Measurements from ENCODE around the gene EEIG2. TPM values are rescaled to one million over a fixed set of nuclear protein-coding genes. Genes with fewer than 3 reads are reported as not detected.
A peak's percentile ranks its signal among the peaks of the same experiment; 100 is the strongest.

Gene EEIG2
- total RNA-seq, 1 donor from 2014 or later: 20.0 TPM

- no peaks in the 10 kb centered on the region for H3K9me3 ChIP-seq
- H3K27me3 ChIP-seq (ENCODE audit: low read depth): no peaks in the 10 kb centered on the region
- no peak overlapping the region for H3K4me3 ChIP-seq
- no peak overlapping the region for H3K27ac ChIP-seq
- intact Hi-C loops (cut with DNase I): no loop called here
- H3K36me3 ChIP-seq: no peaks in the 10 kb centered on the region
- ATAC-seq: no peak
- no peak for DNase-seq
- TF ChIP-seq, protein P1, sequence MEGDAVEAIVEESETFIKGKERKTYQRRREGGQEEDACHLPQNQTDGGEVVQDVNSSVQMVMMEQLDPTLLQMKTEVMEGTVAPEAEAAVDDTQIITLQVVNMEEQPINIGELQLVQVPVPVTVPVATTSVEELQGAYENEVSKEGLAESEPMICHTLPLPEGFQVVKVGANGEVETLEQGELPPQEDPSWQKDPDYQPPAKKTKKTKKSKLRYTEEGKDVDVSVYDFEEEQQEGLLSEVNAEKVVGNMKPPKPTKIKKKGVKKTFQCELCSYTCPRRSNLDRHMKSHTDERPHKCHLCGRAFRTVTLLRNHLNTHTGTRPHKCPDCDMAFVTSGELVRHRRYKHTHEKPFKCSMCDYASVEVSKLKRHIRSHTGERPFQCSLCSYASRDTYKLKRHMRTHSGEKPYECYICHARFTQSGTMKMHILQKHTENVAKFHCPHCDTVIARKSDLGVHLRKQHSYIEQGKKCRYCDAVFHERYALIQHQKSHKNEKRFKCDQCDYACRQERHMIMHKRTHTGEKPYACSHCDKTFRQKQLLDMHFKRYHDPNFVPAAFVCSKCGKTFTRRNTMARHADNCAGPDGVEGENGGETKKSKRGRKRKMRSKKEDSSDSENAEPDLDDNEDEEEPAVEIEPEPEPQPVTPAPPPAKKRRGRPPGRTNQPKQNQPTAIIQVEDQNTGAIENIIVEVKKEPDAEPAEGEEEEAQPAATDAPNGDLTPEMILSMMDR (IDR thresholded peaks at IDR 0.05): no peak
- H3K4me1 ChIP-seq: peaks cover 9% of the 10 kb centered on the region
These were observed 13.3 kb downstream of the EEIG2 start for GRCh38 chr1:108573183-108573582.

- H3K4me3 ChIP-seq: no peak overlapping the region
- TF ChIP-seq, protein P1 (IDR thresholded peaks at IDR 0.05): no peak
- H3K27me3 ChIP-seq (ENCODE audit: low read depth): no peaks in the 10 kb centered on the region
- no peak overlapping the region for H3K27ac ChIP-seq
- peaks cover 9% of the 10 kb centered on the region for H3K4me1 ChIP-seq
- ATAC-seq: no peak
- intact Hi-C loops (cut with DNase I): no loop called here
- H3K9me3 ChIP-seq: no peaks in the 10 kb centered on the region
- DNase-seq: no peak
- H3K36me3 ChIP-seq: no peaks in the 10 kb centered on the region
These were observed 14.1 kb downstream of the EEIG2 start for GRCh38 chr1:108574008-108574407.

GRCh38 chr1:108575375-108575774 is 15.5 kb downstream of the EEIG2 start:
- DNase-seq (no peak), ATAC-seq (no peak)
- H3K36me3 ChIP-seq: no peaks in the 10 kb centered on the region
- no peak overlapping the region for H3K27ac ChIP-seq
- H3K27me3 ChIP-seq (ENCODE audit: low read depth): no peaks in the 10 kb centered on the region
- peaks cover 2% of the 10 kb centered on the region for H3K4me1 ChIP-seq
- intact Hi-C loops (cut with DNase I): no loop called here
- peaks cover under 1% of the 10 kb centered on the region for H3K9me3 ChIP-seq
- no peak overlapping the region for H3K4me3 ChIP-seq
- TF ChIP-seq, protein P1 (IDR thresholded peaks at IDR 0.05): no peak

DNA sequence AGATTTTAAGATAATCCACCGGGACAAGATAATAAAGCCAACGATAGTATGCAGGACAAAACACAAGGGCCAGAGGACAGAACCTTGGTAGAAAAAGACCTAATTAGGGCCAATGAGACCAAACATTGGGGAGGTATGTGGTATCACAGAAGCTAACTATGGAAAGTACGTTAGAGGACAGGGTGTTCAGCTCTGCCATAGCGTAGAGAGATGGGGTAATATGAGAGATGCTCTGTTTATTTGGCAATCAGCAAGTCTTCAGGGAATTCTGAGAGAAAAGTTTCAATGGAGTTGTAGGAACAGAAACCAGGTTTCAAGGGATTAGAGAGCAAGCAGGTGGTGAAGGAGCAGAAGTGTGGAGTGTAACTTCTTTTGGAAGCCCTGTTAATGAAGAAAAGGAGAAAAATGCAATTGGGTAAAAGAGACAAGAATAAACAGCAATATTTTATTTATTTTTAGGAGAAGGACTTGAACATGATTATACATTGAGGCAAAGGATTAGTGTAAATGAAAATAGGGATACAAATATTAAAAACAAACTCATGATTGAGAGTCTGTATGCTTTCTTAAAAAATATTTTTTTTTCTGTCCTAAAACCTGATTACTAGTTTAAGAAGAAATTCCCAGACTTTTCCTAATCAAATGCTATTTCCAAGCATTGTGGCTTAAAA is 24.0 kb downstream of the EEIG2 start:
- TF ChIP-seq, protein P1 (IDR thresholded peaks at IDR 0.05): no peak
- Histone ChIP-seq H3K27ac (no peak overlapping the region), H3K4me3 (no peak overlapping the region), H3K27me3 (ENCODE audit: low read depth) (no peaks in the 10 kb centered on the region), H3K9me3 (peaks cover 8% of the 10 kb centered on the region), H3K4me1 (peaks cover 22% of the 10 kb centered on the region), H3K36me3 (no peaks in the 10 kb centered on the region)
- DNase-seq: no peak
- ATAC-seq: peak in 1 of 2 donors; percentile 62
- intact Hi-C loops (cut with DNase I): no loop called here

- H3K4me3 ChIP-seq: no peak overlapping the region
- H3K36me3 ChIP-seq: no peaks in the 10 kb centered on the region
- peaks cover 22% of the 10 kb centered on the region for H3K4me1 ChIP-seq
- no peak overlapping the region for H3K27ac ChIP-seq
- H3K27me3 ChIP-seq (ENCODE audit: low read depth): no peaks in the 10 kb centered on the region
- intact Hi-C loops (cut with DNase I): no loop called here
- DNase-seq (no peak), ATAC-seq (peak in 1 of 2 donors; percentile 66)
- TF ChIP-seq, protein P1 (IDR thresholded peaks at IDR 0.05): no peak
- H3K9me3 ChIP-seq: peaks cover 8% of the 10 kb centered on the region
These were observed 24.5 kb downstream of the EEIG2 start for GRCh38 chr1:108584428-108584856.

Measured in lower lobe of right lung (tissue), 2 donors.